GM18868 (cell line): ENCODE measurements around the gene L1CAM.
A peak's percentile ranks its signal among the peaks of the same experiment; 100 is the strongest.

Experiments
- ATAC-seq: cut with Tn5 transposase; IDR thresholded peaks from one replicate; pipeline ENCODE4 v1.9.1; 2021; ENCODE audit warnings: mild to moderate bottlenecking, moderate library complexity; ENCODE audit not compliant: unreplicated experiment

L1CAM gene

DNA sequence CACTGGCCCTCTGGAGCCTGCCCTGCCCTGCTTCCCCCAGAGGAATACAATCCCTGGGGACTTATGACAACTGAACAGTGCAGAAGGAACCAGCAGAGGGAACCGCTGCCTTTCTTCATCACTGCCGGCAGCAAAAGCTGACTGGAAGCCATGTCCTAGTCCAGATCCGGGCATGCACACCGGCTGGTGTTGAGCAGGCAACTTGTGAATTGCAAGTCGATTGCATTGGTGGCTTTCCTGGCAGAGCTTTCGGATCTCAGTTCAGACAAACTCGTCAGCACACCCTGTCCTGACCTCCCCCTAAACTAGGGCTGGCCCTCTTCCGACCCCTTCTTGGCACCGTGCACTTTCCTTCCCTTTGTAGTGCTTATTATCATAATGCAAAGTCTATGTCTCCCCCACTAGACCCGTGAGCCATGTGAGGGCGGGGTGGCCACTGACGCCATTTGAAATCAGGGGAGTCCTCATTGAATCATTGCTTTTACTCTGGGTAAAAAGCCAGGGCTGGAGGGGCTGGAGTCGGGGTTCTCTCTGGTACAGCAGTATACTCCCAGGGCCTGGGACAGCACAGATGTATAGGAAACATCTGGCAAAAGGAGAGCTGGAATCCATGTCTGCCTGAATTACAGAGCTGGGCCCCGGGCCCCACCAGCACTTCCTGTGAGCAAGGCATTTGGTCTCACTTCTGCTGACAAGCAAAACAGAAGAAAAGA, 38.3 kb upstream of the L1CAM start:
- ATAC-seq, result no peak

DNA sequence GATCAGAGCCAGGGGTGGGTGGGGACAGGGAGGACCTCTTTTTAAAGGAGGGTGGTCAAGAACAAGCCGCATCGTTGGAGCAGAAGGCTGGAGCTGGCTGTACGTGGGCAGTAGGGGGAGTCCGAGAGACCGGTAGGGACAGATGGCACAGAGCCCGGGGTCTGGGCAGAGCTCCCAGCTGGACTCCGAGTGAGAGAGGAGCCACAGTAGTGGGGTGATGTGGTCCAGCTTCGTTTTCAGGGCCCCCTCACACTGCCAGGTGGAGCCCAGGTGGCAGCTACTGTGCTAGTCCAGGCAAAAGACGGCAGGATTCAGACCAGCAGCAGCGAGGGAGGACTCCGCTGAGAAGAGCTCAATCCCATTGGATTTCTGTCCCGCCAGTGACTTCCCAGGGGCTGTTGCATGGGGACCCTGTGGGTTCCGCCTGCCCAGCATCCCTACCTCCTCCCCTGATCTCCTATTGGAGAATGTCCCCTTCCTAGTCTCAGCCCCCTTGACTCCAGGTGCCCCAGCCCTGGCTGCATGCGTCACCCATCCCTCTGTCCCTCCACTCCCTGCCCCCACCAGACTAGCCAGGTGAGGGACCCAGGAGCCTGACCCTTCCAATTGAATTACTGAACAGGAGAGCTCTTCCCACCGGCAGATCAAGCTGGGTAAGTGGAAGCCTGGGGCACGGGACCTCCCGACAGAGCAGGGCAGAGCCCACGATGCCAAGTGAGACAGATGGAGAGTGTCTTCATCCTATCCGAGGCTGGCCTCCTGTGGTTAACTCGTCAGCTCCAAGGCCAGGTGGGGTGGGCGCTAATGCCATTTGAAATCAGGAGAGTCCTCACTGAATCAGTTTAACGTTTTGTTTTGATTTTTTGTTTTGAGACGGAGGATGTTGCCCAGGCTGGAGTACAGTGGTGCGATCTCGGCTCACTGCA, 37.2 kb upstream of the L1CAM start:
- no peak for ATAC-seq

DNA sequence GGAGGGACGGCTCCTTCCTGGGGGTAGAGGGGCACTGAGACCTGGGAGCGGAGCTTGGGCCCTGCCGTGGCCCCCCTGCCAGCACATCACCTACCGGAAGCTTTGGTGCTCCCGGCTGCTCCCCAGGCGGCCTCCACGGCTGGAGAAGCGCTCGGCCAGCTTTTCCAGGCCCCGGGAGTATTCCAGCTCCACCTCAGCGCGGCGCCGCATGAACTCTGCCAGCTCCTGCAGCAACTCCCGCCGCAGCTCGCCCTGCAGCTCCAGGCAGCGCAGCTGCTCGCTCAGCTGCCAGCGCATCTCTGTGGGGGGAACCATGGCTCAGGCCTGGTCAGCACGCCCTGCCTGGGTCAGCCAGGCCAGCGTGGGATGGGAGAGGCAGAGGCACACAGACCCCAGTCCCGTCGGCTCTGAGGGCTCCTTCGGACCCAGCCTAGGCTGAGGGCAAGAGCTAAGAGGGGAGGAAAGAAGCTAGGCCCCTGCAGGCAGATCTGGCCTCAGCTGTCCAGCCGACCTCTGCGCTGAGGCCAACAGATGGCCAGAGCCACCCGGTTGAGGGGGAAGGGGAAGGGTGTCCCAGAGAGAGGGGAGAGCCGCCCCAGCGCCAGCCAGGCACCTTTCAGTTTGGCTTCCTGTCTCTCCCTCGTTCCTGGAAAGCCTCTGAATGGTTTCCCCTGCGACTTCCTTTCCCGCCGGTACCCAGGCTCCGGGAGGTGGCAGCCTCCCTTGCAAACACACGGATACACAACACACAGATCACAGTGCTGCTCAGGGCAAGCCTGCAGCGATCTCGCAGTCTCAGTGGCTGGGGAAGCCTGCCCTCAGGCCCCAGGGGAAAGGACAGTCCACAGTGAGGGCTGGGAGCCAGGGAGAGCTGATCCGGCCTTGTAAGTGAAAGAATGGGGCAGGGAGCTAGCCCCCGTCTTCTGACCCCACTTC, 35.8 kb upstream of the L1CAM start:
- no peak for ATAC-seq

DNA sequence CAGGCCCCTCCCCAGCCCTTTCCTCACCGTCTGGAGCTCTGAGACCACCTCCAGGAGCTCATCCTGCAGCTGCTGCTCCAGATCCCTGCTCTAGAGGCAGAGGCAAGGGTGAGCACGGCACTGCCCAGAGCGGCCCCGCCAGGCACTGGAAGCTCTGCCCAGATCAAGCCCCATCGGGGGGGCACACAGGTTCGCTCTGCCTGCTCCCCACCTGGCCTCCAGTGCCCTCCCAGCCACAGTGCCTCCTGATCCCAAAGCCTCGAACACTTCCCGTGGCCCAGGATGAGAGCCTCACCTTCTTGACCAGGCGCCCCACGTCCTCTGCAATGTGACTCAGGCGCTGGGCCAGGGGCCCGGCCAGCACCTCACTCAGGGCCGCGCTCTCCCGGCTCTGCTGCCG, 35.1 kb upstream of the L1CAM start:
- ATAC-seq, result no peak

DNA sequence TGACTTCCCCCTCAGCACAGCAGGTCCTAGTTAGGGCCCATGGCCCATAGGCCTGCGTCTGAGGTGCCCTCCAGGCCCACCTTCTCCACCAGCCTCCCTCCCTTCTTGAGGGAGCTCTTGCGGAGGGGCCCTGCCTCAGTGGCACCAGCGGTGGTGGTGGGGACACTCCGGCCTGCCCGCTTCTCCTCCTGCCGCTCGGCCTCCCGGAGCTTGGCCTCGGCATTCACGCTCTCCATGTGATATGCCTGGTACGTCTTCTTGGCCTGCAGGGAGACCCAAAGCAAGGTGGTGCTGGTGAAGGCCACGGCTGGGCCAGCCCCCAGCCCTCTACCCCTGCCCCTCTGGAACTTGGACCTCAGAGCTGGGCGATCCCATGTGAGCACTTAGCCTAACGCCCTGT, 34.6 kb upstream of the L1CAM start:
- no peak for ATAC-seq

DNA sequence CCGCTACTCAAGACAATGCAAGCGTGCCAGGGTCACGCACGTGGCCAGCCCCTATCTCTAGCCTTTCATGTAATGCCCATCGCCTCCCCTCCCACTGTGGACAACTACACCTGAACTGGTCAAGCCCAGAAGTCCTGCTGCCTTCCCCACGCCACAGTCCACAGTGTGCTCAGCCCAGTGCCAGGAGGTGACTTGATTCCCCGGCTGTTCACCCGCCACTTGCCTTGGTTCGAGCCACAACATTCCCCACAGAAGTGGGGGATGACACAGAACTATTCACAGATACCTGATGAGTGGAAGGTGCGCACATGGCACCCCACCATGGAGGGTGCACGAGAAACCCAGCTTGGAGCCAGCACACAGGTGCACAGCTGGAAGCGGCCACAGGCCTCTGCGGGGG, 33.3 kb upstream of the L1CAM start:
- ATAC-seq, result no peak

DNA sequence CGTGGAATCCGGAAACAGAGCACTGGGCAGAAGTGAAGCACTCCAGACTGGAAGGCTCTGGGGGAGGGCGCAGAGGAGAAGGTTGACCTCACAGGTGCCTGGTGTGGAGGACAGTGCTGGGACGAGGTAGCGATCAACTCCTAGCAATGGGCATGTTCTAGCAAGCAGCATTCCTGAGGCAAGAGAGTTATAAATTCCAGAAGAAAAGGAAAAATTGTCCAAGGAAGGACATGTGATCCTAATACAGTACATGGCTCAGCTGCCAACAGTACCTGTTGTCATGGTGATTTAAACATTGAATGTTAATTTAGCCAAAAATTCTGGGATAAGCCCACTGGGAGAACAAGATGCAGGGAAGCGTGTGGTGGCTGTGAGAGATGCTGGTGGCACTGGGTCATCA, 31.9 kb upstream of the L1CAM start:
- ATAC-seq, result no peak

DNA sequence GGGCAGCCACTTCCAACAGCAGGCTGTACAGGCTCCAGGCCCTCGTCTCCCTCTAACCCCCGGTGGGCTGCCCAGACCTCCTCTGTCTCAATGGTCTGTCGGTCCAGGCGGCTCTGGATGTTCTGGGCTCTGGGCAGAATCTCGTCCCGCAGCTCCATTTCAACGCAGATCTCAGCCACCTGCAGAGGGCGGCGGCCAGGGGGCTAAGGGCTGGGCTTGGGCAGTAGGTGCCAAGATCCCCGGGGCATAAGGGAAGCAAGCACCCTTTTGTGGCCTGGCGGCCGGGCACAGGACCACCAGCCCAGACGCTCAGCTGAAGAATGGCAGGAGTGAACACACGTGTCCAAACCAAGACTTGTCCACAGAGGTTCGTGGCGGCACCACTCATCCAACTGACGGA, 27.7 kb upstream of the L1CAM start:
- ATAC-seq, result no peak

DNA sequence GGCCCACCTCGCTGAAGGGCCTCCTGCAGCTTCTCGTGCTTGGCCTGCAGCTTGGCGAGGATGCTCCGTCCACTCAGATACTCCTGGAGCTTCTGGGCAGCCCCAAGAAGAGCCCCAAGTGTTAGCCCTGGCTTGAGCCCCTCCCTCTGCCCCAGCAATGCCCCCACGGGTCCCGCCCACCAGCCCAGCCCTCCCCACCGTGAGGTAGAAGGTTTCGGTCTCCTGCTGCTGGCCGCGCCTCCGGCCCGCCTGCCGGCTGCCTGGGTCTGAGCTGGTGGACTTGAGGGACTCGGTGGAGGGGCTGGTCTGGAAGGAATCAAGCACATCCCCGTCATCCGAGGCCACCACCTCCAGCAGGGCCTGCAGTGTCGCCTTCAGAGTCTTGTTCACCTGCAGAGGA, 27.2 kb upstream of the L1CAM start:
- no peak for ATAC-seq

DNA sequence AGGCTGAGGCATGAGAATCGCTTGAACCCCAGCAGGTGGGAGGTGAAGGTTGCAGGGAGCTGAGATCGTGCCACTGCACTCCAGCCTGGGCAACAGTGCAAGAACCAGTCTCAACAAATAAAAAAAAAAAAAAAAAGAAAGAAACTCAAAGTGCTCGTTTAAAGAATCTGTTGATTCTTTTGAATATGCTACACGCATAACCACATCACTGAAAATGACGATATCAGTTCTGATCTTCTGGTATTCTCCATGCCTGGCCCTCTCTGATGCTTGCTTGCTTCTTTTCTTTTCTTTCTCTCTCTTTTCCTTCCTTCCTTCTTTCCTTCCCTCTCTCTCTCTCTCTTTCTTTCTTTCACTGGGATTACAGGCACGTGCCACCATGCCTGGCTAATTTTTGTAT, 25.8 kb upstream of the L1CAM start:
- no peak for ATAC-seq

DNA sequence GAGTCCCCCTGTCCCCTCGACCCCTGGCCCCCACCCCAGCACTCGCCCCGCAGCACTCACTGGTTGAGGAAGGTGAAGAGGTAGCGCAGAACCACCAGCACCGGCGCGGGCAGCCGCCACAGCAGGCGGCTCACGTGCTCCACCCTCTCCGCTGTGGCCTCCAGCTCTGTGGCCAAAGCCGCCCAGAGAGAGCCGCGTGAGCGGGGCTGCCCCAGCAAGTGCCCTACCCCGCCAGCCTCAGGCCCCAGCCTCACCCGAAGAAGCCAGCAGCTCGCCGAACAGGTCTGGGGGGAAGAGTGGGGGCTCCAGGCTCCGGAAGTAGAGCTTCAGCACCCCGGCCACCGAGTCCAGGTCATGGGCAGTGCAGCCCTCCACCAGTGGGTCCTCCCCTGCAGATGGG, 24.5 kb upstream of the L1CAM start:
- no peak for ATAC-seq

DNA sequence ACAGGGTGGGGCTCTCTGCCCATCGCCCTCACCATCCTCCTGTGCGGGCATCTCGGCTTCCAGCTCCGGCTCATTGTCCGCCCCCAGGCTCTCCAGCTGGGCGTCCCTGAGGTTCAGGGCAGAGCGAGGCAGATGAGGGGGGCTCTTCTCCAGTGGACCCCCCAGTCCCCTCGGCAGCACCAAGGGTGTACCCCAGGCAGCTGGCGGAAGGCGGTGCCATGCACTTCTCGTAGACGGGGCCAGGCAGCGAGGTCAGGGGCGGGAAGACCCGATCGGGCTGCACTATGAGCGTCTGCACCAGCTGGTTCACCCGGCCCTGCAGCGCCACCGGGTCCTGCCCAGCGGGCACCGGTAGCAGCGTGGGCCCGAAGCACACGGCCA, 24.0 kb upstream of the L1CAM start:
- ATAC-seq, result no peak

DNA sequence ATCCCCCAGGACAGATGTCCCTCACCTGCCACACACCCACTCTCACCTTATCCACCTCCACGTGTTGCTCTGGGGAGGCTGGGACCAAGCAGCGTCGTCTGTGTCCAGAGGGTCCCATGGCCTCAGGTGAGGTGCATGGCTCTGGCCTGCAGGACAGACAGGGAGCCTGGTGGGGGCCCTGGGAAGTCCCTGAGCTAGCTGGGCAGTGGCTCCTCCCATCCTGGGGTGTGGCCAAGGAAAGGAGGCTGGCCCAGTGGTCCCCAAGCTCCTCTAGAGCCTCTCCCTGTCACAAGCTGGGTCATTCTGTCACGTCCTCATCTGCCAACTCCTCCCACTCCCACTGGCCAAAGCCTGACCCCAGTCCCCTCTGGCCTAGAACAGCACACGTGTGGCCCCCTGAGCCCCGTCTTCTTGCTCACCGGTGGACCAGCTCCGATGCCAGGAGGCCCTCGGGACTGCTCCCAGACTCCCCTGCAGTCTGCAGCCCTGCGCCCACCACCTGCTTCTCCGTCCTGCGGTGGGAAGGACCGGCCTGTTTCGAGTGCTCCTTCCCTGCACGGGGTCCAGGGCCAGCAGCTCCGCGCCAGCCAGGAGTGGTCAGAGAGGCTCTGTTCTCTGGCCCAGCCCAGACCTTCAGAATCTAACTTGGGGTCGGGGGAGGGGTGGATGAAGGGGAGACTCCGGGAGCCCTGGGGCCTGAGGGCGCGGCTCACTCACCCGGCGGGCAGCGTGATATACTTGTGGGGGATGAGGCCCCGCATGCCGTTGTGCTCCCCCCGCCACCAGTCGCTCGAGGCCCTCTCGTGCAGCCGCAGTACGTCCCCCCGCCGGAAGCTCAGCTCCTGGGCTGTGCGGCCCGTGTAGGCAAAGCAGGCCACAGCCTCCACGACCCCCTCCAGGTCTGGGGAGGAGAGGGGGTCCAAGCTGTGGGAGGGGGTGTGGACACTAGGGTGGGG, 23.3 kb upstream of the L1CAM start:
- peak; percentile 59 for ATAC-seq

DNA sequence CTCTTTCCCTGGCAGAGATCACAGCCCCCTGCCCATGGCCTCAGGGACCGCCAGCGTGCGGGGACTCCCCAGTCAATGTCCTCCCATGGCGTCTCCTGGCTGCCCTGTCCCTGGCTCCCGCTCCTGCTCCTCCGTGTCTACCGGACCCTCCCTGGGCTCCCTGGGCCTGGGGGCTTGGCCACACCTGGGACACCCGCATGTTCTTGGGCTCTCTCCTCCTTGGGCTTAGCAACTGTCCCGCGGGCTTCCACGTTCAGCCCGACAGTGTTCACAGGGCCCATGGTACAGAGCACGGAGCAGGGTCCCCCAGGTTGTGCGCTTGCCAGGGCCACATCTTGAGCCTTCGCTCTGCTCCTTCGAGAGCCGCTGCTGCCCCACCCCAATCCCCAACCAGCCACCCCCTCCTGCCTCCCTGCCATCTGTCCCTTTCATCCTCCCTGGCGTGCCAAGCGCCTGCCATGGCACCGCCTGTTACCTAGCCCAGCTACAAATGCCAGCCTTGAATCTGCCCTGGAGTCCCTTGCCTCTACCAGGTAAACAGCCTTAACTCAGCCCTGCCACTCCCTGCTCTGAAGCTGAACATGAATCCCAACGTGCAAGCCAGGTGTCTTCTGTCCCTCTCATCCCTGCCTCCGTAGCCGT, 22.4 kb upstream of the L1CAM start:
- no peak for ATAC-seq

DNA sequence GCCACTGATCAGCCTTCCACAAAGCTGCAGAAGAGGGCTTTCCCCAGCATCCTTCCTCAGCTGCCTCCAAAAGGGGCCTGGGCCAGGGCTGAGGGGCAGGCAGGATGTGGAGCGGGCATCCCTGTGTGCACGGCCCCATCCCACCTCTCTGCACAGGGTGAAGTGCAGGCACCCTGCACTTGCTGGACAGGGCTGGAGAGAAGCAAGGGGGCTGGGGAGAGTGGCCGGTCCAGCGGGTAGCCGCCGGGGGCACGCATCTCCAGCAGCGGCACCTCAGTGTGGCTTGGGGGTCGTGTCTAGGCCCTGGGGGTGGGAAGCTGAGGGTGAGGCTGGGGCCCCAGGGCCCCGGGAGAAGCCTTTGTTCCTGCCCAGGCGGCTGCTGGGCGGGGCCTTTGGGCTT, 21.5 kb upstream of the L1CAM start:
- ATAC-seq, result no peak

DNA sequence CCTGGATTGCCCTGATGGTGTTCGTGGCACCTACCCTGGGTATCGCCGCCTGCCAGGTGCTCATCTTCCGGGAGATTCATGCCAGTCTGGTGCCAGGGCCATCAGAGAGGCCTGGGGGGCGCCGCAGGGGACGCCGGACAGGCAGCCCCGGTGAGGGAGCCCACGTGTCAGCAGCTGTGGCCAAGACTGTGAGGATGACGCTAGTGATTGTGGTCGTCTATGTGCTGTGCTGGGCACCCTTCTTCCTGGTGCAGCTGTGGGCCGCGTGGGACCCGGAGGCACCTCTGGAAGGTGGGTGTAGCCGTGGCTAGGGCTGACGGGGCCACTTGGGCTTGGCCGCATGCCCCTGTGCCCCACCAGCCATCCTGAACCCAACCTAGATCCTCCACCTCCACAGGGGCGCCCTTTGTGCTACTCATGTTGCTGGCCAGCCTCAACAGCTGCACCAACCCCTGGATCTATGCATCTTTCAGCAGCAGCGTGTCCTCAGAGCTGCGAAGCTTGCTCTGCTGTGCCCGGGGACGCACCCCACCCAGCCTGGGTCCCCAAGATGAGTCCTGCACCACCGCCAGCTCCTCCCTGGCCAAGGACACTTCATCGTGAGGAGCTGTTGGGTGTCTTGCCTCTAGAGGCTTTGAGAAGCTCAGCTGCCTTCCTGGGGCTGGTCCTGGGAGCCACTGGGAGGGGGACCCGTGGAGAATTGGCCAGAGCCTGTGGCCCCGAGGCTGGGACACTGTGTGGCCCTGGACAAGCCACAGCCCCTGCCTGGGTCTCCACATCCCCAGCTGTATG, 20.3 kb upstream of the L1CAM start:
- no peak for ATAC-seq

DNA sequence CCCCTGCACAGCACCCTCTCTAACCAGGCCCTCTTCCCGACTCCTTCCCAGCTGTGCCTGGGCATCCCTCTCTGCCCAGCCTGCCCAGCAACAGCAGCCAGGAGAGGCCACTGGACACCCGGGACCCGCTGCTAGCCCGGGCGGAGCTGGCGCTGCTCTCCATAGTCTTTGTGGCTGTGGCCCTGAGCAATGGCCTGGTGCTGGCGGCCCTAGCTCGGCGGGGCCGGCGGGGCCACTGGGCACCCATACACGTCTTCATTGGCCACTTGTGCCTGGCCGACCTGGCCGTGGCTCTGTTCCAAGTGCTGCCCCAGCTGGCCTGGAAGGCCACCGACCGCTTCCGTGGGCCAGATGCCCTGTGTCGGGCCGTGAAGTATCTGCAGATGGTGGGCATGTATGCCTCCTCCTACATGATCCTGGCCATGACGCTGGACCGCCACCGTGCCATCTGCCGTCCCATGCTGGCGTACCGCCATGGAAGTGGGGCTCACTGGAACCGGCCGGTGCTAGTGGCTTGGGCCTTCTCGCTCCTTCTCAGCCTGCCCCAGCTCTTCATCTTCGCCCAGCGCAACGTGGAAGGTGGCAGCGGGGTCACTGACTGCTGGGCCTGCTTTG, 19.6 kb upstream of the L1CAM start:
- ATAC-seq, result no peak
